ENCODE data around the gene MDP1. TPM values are rescaled to one million over a fixed set of nuclear protein-coding genes. Genes with fewer than 3 reads are reported as not detected.

MDP1 gene
- total RNA-seq, 2 experiments from 2014 or later, result 23.2 to 26.6 TPM

DNA sequence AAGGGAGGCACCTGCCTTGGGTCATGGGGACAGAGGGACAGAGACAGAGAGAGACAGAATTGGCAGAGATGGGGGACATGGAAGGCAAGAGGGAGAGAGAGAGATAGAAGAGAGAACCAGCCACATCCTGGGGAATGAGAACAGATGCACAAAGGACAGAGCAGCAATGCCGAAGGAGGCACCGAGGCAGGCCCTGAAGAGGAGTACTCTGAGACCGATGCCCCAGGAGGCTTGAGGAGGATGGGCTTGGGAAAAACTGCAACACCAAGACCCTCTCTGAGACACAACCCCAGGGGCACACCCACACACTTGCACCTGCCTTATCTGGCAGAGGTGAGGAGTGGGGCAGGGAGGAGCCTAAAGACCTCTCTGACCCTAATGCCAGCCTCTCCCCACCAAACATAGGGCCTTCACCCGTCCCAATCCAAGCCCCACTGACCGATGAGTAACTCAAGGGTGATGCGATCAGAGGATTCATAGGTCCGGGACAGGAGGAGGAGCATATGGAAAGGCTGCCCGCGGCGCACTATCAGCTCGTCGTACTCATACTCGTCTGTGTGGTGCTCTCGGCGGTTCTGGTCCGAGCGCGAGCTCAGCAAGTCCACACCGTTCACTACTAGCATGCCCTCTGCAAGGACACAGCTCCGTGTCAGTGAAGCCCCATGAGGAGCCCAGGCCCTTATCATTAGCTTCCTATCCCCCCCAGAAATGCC lies 45.5 kb upstream of the MDP1 start:
- H2AFZ ChIP-seq (ENCODE audit: low read length), result no peak overlapping the region
- no peaks in the 10 kb centered on the region for H3K36me3 ChIP-seq (ENCODE audit: insufficient read depth, low read length)
- peaks cover 12% of the 10 kb centered on the region for H3K4me1 ChIP-seq (ENCODE audit: insufficient read depth, low read length, poor library complexity, severe bottlenecking)
- H3K4me3 ChIP-seq (ENCODE audit: low read depth, low read length, poor library complexity, severe bottlenecking), result no peak overlapping the region
- H3K9me3 ChIP-seq (ENCODE audit: low read length), result no peaks in the 10 kb centered on the region
- H4K20me1 ChIP-seq (ENCODE audit: insufficient read depth, low read length), result no peaks in the 10 kb centered on the region
- no peaks in the 10 kb centered on the region for H3K9me2 ChIP-seq (ENCODE audit: insufficient read depth, low read length)
- ChIA-PET CTCF (ENCODE audit: unreplicated experiment) (no interaction called here), POLR2A (interaction anchor here (0.9 kb wide), 1 partner anchor 12 kb away, joined by 3 read pairs; no protein-coding TSS in a partner anchor)
- no TSS peak for BruUV-seq (replicated peaks)
- H3K4me2 ChIP-seq (ENCODE audit: low read length), result no peak overlapping the region
- no peaks in the 10 kb centered on the region for H3K79me2 ChIP-seq (ENCODE audit: insufficient read depth, low read depth, low read length)
- no peak for DNase-seq (ENCODE audit: low spot score)
- intact Hi-C loops (cut with micrococcal nuclease; ENCODE audit: unreplicated experiment), result no loop called here
- no peak for TF ChIP-seq CTCF (conservative IDR thresholded peaks at IDR 0.05; ENCODE audit: low read length)
- TF ChIP-seq EZH2phosphoT487 (IDR thresholded peaks at IDR 0.05; ENCODE audit: borderline replicate concordance, low read depth, low read length), result no peak
- H3K27ac ChIP-seq (ENCODE audit: low read depth, low read length, poor library complexity, severe bottlenecking), result no peak overlapping the region

DNA sequence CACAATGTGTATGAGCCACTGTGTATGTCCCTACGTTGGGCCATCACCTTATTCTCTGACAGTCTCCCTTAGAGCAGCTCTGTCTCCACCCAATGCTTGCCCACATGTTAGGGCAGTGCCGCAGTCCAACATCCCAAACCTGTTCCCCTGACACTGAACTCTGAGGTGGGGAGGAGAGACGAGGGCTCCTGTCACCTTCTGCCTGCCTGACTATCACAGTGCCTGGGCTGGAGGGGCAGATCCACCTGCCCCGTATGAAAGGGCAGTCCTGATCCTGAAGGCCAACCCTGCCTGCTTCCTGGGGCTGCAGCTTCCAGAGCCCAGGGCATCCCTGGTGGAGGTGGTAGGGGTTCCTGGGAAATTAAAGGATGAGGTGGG lies 44.9 kb upstream of the MDP1 start:
- no peak overlapping the region for H3K27ac ChIP-seq (ENCODE audit: low read depth, low read length, poor library complexity, severe bottlenecking)
- no peak overlapping the region for H3K4me3 ChIP-seq (ENCODE audit: low read depth, low read length, poor library complexity, severe bottlenecking)
- H3K9me2 ChIP-seq (ENCODE audit: insufficient read depth, low read length), result no peaks in the 10 kb centered on the region
- H3K4me1 ChIP-seq (ENCODE audit: insufficient read depth, low read length, poor library complexity, severe bottlenecking), result peaks cover 12% of the 10 kb centered on the region
- POLR2A ChIA-PET, result interaction anchor here (0.6 kb wide), 1 partner anchor 939 kb away, joined by 3 read pairs; the partner anchor contains the start of gene PABPN1
- no peaks in the 10 kb centered on the region for H3K9me3 ChIP-seq (ENCODE audit: low read length)
- H3K36me3 ChIP-seq (ENCODE audit: insufficient read depth, low read length), result no peaks in the 10 kb centered on the region
- CTCF ChIA-PET (ENCODE audit: unreplicated experiment), result no interaction called here
- no TSS peak for BruUV-seq (replicated peaks)
- TF ChIP-seq CTCF (conservative IDR thresholded peaks at IDR 0.05; ENCODE audit: low read length), result no peak
- TF ChIP-seq EZH2phosphoT487 (IDR thresholded peaks at IDR 0.05; ENCODE audit: borderline replicate concordance, low read depth, low read length), result no peak
- H2AFZ ChIP-seq (ENCODE audit: low read length), result no peak overlapping the region
- no peaks in the 10 kb centered on the region for H4K20me1 ChIP-seq (ENCODE audit: insufficient read depth, low read length)
- DNase-seq (ENCODE audit: low spot score), result no peak
- intact Hi-C loops (cut with micrococcal nuclease; ENCODE audit: unreplicated experiment), result no loop called here
- no peaks in the 10 kb centered on the region for H3K79me2 ChIP-seq (ENCODE audit: insufficient read depth, low read depth, low read length)
- no peak overlapping the region for H3K4me2 ChIP-seq (ENCODE audit: low read length)

- Histone ChIP-seq H3K4me1 (ENCODE audit: insufficient read depth, low read length, poor library complexity, severe bottlenecking) (peaks cover 12% of the 10 kb centered on the region), H3K36me3 (ENCODE audit: insufficient read depth, low read length) (no peaks in the 10 kb centered on the region), H3K9me2 (ENCODE audit: insufficient read depth, low read length) (no peaks in the 10 kb centered on the region), H4K20me1 (ENCODE audit: insufficient read depth, low read length) (no peaks in the 10 kb centered on the region), H2AFZ (ENCODE audit: low read length) (no peak overlapping the region), H3K79me2 (ENCODE audit: insufficient read depth, low read depth, low read length) (no peaks in the 10 kb centered on the region), H3K9me3 (ENCODE audit: low read length) (no peaks in the 10 kb centered on the region), H3K4me2 (ENCODE audit: low read length) (no peak overlapping the region), H3K4me3 (ENCODE audit: low read depth, low read length, poor library complexity, severe bottlenecking) (no peak overlapping the region), H3K27ac (ENCODE audit: low read depth, low read length, poor library complexity, severe bottlenecking) (no peak overlapping the region)
- BruUV-seq (replicated peaks), result no TSS peak
- no peak for DNase-seq (ENCODE audit: low spot score)
- ChIA-PET POLR2A (interaction anchor here (0.6 kb wide), 1 partner anchor 939 kb away, joined by 3 read pairs; the partner anchor contains the start of gene PABPN1), CTCF (ENCODE audit: unreplicated experiment) (no interaction called here)
- intact Hi-C loops (cut with micrococcal nuclease; ENCODE audit: unreplicated experiment), result no loop called here
- no peak for TF ChIP-seq EZH2phosphoT487 (IDR thresholded peaks at IDR 0.05; ENCODE audit: borderline replicate concordance, low read depth, low read length)
- no peak for TF ChIP-seq CTCF (conservative IDR thresholded peaks at IDR 0.05; ENCODE audit: low read length)
Measured at GRCh38 chr14:24260026-24260779, 44.3 kb upstream of the MDP1 start.

Measured in OCI-LY7 (cell line).